ENCODE data around the gene SLC7A6.

SLC7A6 gene

DNA sequence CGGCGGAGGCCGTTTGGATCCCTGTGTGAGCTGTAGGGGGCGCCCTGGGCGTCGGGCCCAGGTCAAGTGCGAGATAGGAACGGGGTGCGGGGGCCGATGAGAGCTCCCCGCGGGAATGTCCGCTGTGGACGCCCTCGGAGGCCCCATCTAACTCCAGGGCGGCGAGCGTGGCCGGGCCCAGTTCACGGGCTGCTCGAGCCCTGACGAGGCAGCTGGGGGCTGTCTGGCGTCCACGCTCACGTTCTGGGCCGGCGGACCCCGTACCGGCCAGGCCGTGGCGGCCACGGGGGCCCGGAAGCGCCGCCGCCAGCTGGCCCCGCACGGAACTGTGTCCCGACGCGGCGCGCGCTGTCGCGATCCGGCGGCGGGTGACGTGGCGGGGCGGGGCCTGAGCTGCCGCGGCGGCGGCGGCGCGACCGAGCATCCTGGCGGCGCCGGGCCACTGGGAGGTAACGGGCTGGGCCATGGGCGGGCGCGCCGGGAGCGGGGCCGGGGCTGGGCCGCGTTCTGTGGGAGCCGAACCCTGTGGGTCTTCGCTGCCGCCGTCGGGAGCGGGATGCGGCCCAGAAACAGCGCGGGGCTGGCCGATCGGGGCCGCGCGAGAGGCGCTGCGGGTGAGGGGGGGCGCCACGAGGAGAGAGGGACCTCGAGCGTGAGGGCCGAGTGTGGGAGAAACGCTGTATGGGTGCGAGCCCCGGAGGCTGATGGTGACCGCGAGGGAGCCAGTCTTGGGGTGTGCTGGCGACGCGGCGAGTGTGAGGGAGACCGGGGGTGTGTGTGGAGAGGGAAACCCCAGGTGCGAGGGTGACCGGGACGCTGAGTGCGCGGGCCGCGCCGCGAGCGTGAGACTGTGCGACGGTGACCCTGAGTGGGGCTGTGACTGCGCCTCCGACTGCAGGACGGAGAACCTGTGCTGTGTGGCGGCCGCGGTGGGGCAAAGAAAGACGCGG lies at the start of gene SLC7A6:
Gene SLC7A6 (plus strand): TSS at position 399 of the 950 bp plus-strand sequence. CDS start 10,201 bp downstream, outside the sequence.
- in situ Hi-C loops (cut with MboI; ENCODE audit: low sequenced_read_pairs): no loop called here

DNA sequence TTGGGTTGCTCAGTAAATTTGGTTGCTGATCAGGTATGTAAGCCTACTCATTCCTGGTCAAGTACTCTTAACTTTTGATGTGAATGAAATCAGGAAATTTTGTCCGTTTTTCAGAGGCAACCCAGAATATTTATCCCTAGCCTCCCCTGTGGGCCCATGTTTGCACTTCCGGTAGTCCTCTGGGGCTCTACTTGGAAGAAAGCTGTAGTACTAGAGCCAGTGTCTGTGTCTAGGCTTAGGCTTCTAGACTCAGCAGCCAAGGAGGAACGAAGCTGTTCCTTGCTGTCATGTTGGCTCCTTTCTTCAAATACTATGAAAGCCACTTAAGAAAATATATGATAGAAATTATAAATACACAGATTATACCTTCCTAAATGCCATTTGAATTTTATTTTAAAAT lies 49.6 kb upstream of the SLC7A6 start:
- in situ Hi-C loops (cut with MboI; ENCODE audit: low sequenced_read_pairs): no loop called here

DNA sequence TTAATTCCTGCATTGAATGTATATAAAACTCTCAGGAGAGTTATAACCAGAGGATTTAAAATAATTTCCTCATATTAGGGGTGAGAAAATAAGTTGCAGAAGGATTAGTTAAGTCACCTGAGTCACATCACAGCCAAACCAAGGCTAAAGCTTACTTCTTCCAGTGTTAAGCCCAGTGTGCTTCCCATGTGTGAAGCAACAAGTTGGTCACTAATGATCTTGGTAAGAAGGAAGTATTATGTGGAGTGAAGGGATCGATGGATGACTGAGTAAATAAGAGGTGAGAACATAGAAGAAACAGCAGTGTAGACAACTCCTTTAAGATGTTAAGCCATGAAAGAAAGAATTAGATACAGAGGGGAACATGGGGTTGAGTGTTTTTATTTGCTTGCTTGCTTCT lies 49.0 kb upstream of the SLC7A6 start:
- in situ Hi-C loops (cut with MboI; ENCODE audit: low sequenced_read_pairs): no loop called here

DNA sequence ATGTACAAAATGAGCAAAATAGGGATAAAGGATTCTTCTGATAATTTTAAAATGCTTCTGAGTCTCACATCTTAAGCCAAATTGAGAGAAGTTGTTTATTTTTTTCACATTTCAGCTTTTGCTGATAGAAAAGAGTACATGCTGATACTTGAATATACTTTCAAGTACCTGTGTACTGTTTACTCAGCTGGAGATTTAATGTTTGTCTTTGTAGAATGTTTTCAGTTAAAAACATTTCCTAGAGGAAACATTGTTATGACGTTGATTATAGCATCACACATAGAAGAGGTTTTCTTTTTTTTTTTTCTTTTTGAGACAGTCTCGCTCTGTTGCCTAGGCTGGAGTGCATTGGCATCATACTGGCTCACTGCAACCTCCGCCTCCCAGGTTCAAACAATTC lies 48.1 kb upstream of the SLC7A6 start:
- in situ Hi-C loops (cut with MboI; ENCODE audit: low sequenced_read_pairs): no loop called here

DNA sequence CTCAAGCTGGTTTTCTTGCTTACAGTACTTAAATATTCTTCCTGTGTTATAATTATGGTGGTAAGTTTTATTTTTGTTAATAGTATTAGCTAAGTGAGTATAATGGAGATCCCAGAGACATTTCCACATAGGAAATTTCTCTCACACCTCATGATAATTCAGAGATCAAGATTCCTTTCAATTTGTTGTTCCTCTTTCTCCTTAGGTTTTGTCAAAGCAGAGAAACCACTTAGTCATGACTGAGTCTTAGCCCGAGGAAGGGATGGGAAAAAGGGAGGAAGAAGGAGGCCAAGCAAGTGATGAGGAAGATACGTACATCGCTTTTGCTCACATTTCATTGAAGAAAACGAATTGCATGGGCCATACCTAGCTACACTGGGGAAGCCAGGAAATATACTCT lies 46.8 kb upstream of the SLC7A6 start:
- in situ Hi-C loops (cut with MboI; ENCODE audit: low sequenced_read_pairs): no loop called here

DNA sequence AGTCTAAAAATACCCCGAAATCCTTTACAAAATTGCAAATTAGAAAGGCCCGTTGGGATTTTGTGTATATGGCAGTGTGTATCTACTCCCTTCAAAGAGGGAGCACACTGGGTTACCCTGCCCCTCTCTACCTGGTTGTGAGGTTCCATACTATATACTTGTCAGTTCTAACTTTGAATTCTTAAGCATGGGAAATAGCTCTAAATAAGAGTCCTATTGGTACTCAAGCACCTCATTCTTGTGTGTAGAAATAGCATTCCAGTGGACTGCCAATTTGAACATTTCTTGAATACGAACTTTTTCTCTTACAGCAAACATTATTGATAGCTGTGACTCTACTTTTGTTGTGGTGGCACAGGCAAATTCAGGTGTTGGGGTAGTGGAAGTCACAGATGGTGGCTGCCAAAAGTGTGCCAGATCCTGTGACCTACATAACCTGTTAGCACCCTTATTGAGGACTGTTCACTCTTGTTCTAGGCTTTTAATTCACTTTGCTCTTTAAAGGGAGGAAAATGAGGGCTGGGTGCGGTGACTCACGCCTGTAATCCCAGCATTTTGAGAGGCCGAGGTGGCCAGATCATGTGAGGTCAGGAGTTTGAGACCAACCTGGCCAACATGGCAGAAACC lies 44.5 kb upstream of the SLC7A6 start:
- in situ Hi-C loops (cut with MboI; ENCODE audit: low sequenced_read_pairs): no loop called here

DNA sequence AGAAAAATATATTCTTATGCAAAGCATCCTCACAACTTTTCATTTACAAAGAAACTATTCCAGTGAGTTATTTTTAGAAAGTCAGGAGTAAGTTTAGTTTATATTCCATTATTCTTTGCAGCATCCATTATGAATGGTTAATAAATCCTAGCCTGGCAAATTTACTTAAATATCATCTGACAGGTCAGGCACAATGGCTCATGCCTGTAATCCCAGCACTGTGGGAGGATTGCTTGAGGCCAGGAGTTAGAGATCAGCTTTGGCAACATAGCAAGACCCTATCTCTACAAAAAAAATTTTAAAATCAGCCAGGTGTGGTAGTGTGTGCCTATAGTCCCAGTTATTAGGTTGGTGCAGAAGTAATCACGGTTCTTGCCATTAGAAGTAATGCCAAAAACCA lies 41.3 kb upstream of the SLC7A6 start:
- in situ Hi-C loops (cut with MboI; ENCODE audit: low sequenced_read_pairs): no loop called here

DNA sequence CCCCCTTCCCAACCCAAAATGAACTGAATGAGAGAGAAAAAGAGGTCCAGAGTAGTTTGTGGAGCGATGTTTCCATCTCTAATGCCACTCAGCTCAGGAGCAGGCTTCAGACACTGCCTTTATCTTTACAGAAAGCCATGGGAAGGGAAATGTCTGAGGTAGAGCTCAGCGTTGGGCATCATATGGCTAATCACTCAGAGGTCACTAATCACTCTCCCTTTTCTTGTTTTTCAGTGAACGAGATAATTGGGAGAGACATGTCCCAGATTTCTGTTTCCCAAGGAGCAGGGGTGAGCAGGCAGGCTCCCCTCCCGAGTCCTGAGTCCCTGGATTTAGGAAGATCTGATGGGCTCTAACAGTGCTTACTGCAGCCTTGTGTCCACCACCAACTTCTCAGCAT lies 38.2 kb upstream of the SLC7A6 start:
- in situ Hi-C loops (cut with MboI; ENCODE audit: low sequenced_read_pairs): no loop called here

DNA sequence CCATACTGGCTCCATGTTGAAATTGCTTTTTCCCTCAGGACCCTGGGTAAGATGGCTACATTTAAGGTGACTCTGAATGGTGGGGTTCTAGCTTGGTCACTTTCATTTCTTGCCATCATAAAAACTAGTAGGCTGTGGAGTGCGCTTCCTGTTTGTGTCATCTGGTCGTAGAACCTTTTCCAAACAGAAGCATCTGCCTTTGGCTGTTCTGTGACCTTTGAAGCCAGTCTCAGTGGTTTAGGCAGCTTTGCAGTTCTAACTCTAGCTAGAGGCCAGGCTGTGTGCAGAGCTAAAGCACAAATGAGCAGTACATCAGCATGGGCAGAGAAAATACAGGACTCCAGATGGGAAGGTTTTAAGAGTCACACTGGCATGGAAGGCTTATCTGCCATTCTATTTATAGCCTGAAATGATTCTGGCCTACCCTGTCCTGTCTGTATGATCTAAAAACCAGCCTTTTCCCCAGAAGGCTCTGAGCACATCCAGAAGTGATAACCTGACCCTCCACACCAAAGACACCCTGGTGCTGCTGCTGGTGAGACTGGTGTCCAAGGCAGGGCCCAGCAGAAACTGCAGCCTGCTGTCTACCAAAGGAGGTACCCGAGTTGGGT lies 37.0 kb upstream of the SLC7A6 start:
- in situ Hi-C loops (cut with MboI; ENCODE audit: low sequenced_read_pairs): no loop called here

DNA sequence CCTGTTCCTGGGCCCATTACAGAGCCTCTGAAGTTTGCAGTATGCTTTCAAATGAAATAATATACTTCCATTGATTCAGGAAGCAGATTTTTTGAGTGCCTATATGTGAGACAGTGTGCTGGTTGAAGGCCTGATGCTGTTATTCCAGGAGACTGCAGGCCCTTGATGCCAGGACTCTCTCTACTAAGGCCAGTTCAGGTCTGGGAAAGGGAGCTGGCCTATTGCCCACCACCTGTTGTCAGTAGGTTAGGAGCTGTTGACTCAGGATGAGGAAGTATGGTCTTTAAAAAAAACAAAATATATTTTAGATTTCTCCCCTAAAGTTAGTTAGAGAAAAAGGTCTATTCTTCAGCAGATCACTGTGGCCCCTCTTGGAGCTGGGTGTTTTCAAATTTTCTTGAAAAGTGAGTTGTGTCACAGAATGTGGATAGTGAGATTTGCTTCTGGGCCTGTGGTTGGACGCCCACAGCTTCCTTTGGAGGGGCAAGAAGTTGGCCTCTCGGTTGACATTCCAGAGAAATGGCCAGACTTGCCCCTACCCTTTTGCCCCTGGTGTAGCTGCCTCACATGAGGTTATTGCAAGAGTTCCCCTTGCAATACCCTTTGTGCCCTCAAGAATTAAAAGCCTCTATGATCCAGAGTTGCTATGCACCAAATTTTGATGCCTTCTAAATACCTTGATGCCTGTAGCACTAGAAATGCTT lies 36.3 kb upstream of the SLC7A6 start:
- in situ Hi-C loops (cut with MboI; ENCODE audit: low sequenced_read_pairs): no loop called here

DNA sequence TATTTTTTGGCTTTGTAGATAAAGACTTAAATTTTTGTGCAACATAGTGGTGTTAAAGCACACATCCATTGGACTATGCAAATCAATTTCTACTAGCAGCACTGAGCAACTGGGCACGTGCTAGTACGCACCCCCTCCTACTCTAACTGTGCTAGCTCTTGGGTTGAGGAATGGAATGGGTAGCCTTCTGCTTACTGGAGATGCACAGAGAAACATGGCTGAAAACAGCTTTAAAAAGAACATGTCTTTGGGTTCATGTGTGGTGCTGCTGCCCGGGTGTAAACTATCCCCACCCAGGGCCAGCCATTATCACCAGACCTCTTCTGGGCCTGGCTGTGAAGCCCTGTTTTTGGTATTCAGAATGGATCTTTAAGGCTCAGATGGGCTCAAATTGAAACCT lies 35.7 kb upstream of the SLC7A6 start:
- in situ Hi-C loops (cut with MboI; ENCODE audit: low sequenced_read_pairs): no loop called here

DNA sequence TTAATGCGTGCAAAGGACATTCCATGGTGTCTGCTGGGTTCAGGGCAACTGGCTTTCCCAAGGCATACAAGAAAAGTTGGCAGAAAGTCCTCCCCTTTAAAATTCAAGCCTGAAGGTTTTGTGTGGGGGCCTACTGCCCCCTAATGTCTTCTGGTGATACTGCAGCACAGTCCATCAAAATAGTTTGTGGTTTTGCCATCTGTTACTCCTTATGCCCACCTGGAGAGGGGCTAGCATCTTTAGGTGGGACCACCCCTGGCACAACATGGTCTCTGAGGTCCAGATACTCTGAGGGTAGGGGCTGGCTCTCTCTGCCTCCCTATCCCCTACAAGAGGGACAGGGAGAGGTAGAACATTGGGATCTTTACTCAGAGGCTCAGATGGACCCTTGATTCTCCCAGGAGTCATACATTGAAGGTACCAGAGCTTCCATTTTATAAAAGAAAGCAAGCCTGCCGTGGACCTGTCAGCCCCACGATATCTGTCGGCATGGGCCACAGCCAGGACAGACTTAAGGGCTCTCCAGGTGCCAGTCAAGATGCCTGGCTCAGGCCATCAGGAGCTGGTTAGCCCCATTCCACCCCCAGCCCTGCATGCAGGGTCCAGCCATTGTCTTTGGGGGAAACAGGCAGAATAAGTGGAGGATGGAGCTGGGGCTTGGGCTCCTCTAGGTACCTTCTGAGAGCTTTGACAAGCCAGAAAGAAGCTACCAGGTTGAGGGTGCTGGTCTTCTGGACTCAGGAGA lies 34.7 kb upstream of the SLC7A6 start:
- in situ Hi-C loops (cut with MboI; ENCODE audit: low sequenced_read_pairs): no loop called here

DNA sequence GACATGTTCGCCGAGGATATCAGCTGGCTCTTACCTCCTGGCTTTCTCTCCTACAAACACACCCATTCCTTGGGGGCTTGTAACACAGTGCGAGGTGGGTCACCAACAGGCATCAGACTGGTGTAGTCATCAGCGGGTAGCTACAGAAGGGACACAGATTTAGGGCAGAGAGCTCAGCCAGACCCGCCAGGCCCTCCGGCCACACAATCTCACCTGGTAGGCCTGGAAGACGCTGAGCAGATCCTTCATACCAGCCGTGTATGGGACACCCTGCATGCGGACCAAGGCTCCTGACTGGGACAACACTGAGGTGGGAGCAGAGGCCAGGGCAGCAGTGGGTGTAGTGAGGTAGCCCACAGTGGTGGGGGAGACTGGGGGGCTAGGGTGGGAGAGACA lies 34.2 kb upstream of the SLC7A6 start:
- in situ Hi-C loops (cut with MboI; ENCODE audit: low sequenced_read_pairs): no loop called here

DNA sequence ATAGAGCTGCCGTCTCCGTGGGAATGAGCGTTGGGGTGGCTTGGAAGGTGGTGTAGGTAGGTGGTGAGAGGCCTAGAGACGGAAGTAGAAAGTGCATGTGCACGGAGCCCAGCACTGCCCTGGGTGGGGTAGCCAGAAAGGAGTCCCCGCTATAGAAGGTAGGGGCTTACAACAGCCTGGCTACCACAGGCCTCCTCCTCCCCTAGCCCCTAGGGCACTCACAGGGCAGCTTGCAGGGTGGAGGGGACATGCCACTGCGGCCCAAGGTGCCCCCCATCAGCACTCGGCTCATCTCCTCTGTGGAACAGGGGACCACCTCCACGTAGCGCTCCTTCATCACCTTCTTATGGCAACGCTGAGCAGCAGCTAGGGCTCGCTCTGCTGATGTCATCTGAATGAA lies 33.4 kb upstream of the SLC7A6 start:
- in situ Hi-C loops (cut with MboI; ENCODE audit: low sequenced_read_pairs): no loop called here

DNA sequence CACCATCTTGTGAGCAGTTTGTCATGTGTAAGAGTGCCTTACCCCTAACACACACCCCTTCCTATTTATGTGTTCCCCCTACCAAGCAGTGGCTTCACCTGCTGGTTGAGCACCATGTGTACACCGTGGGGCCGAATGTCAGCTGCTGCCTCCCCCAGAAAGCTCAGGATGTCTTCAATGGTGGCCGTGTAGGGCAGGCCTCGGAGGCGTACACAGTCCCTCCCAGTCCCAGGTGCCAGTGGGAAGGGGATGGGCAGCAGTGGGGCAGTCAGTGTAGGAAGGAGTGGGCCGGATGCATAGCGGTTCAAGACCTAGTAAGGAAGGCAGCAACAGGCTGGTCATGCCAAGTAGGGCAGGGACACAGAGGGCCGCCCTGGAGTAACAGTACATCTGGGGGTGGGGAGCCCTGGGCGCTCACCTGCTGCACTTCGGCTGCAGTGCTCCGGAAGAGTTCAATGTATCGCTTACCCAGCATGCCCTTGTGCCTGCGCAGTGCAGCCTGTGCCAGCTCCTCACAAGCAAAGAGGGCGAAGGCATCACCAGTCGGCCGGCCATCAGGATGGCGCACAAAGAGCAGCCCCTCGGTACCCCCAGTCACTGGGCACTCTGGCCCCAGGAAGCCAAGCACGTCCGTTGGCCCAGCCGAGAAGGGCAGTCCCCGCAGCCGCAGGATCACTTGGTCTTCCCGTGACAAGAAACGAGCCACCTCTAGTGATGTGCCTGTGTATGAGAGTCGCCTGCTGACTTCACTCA lies 32.8 kb upstream of the SLC7A6 start:
- in situ Hi-C loops (cut with MboI; ENCODE audit: low sequenced_read_pairs): no loop called here

DNA sequence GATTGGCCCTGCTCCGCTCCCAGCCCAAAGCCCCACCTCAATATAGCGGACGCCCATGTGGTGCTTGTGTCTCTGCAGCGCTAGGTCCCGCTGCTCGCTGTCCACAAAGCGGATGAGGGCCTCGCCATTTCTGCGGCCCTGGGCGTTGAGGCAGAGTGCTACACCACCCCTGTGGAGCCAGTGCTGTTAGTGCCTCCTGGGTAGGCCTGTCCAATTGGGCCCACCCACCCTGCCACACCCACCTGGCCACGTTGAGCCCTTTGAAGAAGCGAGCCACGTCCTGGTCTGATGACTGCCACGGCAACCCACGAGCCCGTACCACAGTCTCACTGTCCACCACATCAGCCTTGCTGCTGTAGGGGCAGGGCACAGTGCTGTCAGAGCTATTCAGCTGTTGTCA lies 32.0 kb upstream of the SLC7A6 start:
- in situ Hi-C loops (cut with MboI; ENCODE audit: low sequenced_read_pairs): no loop called here

DNA sequence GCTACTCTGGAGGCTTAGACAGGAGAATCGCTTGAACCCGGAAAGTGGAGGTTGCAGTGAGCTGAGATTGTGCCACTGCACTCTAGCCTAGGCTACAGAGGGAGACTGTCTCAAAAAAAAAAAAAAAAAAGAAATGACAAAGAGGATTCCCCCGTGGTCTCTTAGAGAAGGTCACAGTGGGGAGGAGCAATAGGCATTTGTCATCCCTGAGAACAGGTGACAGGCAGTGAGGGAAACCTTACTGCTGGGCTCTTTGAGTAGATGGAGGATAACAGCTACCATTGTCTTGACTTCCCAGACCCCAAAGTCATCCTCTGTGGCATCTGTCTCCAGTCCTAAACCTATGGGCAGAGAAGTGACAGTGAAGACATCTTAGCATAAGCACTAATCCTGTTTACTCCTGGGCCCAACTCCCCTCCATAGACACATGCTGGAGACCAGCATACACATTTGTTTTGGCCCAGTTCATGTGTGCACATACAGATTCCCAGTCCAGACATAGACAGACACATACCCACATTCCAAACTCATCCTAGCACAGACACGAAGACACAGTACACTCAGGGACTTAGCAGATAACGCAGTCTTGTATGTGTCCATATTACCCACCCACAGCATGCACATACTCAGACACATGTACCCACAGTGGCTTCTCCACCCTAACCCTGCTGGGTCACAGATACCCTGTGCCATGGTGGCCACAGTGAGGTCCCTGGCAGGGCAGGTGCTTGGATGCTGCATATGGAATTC lies 31.1 kb upstream of the SLC7A6 start:
- in situ Hi-C loops (cut with MboI; ENCODE audit: low sequenced_read_pairs): no loop called here

DNA sequence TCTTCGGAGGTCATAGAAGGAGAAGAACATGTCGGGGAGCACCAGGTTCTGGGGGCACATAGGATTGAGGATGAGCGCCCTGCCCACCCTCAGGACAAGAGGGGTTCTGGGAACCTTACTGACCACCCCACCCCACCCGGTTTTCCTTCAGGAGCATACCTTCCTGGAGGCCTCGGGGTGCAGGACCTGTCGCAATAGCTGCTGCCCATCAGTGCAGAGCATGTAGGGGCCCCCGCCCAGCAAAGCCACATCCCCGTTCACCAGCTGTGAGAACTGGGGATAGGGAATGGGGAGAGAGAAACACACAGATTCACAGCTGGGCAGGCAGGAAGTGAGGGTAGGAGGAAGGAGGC lies 30.5 kb upstream of the SLC7A6 start:
- in situ Hi-C loops (cut with MboI; ENCODE audit: low sequenced_read_pairs): no loop called here

Measured in HL-60/S4 (cell line).